GM13977 (cell line): ENCODE measurements around the gene PTBP1.

ENCODE experiments used
- DNase-seq: peaks from one replicate; pipeline ENCODE4 v3.0.0; 2012; ENCODE audit warnings: low spot score
- CTCF ChIP-seq: IDR thresholded peaks from 2 replicates; pipeline ENCODE4 v1.5.1; 2012; ENCODE audit warnings: mild to moderate bottlenecking, control low read depth; ENCODE audit not compliant: insufficient read depth; ENCODE audit errors: extremely low read depth, missing control alignments
- in situ Hi-C: fragments of 300-500 bp; cut with MboI; formaldehyde crosslinking; loops from one replicate; pipeline ENCODE4 v1.12.0; 2022; ENCODE audit warnings: low sequenced_read_pairs, low pct_unique_long_range_greater_than_20kb, mixed read lengths, inconsistent platforms; ENCODE audit not compliant: unreplicated experiment

The PTBP1 gene

GRCh38 chr19:796692-797527 is at the start of gene PTBP1:
PTBP1 (plus strand) TSS chr19:797452; CDS start chr19:797498, 46 bp downstream.
- peak; percentile 100 for DNase-seq
- TF ChIP-seq CTCF, result no peak
- in situ Hi-C loops, result no loop called here

GRCh38 chr19:748274-748598 is 49.0 kb upstream of the PTBP1 start:
- in situ Hi-C loops, result loop anchor here (25.0 kb wide), 1 partner anchor 161 kb away; the partner anchor contains the start of gene HCN2
- TF ChIP-seq CTCF, result no peak
- DNase-seq, result no peak

GRCh38 chr19:749811-750210 is 47.4 kb upstream of the PTBP1 start:
- DNase-seq, result no peak
- TF ChIP-seq CTCF, result no peak
- in situ Hi-C loops, result loop anchor here (25.0 kb wide), 1 partner anchor 163 kb away; the partner anchor contains the start of gene HCN2

- no peak for TF ChIP-seq CTCF
- no peak for DNase-seq
- in situ Hi-C loops, result no loop called here
Measured at GRCh38 chr19:750640-751423, 46.4 kb upstream of the PTBP1 start, which contains the start of gene MISP. MISP (plus strand) TSS chr19:751112; CDS start chr19:756947, 5,835 bp downstream.

- TF ChIP-seq CTCF, result no peak
- no peak for DNase-seq
- in situ Hi-C loops, result no loop called here
Measured at GRCh38 chr19:751501-752341, 45.5 kb upstream of the PTBP1 start.
